HG03342 (cell line): Measurements from ENCODE around the gene RABGAP1L.
A peak's percentile ranks its signal among the peaks of the same experiment; 100 is the strongest.
"Not testable (repeated sequence)": the region's sequence is repeated elsewhere in the genome, so short reads cannot be mapped to it uniquely, and the experiment has no call there.

Experiments used
- ATAC-seq: cut with Tn5 transposase; IDR thresholded peaks from one replicate; pipeline ENCODE4 v1.9.1; 2021; ENCODE audit warnings: mild to moderate bottlenecking, moderate library complexity; ENCODE audit not compliant: unreplicated experiment

The RABGAP1L gene

GRCh38 chr1:174153085-174153824 lies 6.1 kb upstream of the RABGAP1L start:
- ATAC-seq = peak; percentile 34

- no peak for ATAC-seq
Measured at GRCh38 chr1:174153825-174154107, 5.6 kb upstream of the RABGAP1L start.

- no peak for ATAC-seq
Measured at GRCh38 chr1:174156437-174156836, 2.9 kb upstream of the RABGAP1L start.

GRCh38 chr1:174157157-174157806 lies 2.0 kb upstream of the RABGAP1L start:
- ATAC-seq = peak; percentile 53

- no peak for ATAC-seq
Measured at GRCh38 chr1:174158767-174159251, 511 bp upstream of the RABGAP1L start.

GRCh38 chr1:174160109-174160473 lies 771 bp downstream of the RABGAP1L start:
- ATAC-seq = peak; percentile 11

- ATAC-seq = no peak
Measured at GRCh38 chr1:174160603-174161002, 1.3 kb downstream of the RABGAP1L start.

- no peak for ATAC-seq
Measured at GRCh38 chr1:174161813-174162212, 2.5 kb downstream of the RABGAP1L start.

- ATAC-seq = no peak
Measured at GRCh38 chr1:174164826-174165225, 5.5 kb downstream of the RABGAP1L start.

GRCh38 chr1:174165471-174166137 lies 6.3 kb downstream of the RABGAP1L start:
- peak; percentile 32 for ATAC-seq

GRCh38 chr1:174166530-174167264 lies 7.4 kb downstream of the RABGAP1L start:
- peak; percentile 33 for ATAC-seq

- ATAC-seq = no peak
Measured at GRCh38 chr1:174167265-174167803, 8.0 kb downstream of the RABGAP1L start.

- no peak for ATAC-seq
Measured at GRCh38 chr1:174169342-174169741, 10.0 kb downstream of the RABGAP1L start.

- no peak for ATAC-seq
Measured at GRCh38 chr1:174171073-174171472, 11.8 kb downstream of the RABGAP1L start.

- ATAC-seq = peak; percentile 51
Measured at GRCh38 chr1:174174461-174175329, 15.4 kb downstream of the RABGAP1L start.

GRCh38 chr1:174178459-174178858 lies 19.1 kb downstream of the RABGAP1L start:
- ATAC-seq = not testable (repeated sequence)

- no peak for ATAC-seq
Measured at GRCh38 chr1:174189428-174190062, 30.2 kb downstream of the RABGAP1L start.

GRCh38 chr1:174190691-174191199 lies 31.4 kb downstream of the RABGAP1L start:
- no peak for ATAC-seq

GRCh38 chr1:174191349-174191862 lies 32.1 kb downstream of the RABGAP1L start:
- ATAC-seq = no peak
